Glutamatergic neuron (in vitro differentiated cells): ENCODE data around the gene HM13. TPM values are rescaled to one million over a fixed set of nuclear protein-coding genes. Genes with fewer than 3 reads are reported as not detected.
"Not testable (repeated sequence)": the region's sequence is repeated elsewhere in the genome, so short reads cannot be mapped to it uniquely, and the experiment has no call there.

Source experiments
- DNase-seq: peaks from one replicate; pipeline ENCODE4 v3.0.0; 2022
- H3K27ac Mint-ChIP-seq: one replicate; pipeline ENCODE4 v1.8.0; 2020; ENCODE audit warnings: mild to moderate bottlenecking, mixed read lengths, inconsistent platforms; ENCODE audit not compliant: unreplicated experiment
- H3K27me3 Mint-ChIP-seq: one replicate; pipeline ENCODE4 v1.8.0; 2020; ENCODE audit warnings: mild to moderate bottlenecking, moderate library complexity, mixed read lengths, inconsistent platforms; ENCODE audit not compliant: unreplicated experiment
- H3K36me3 Mint-ChIP-seq: one replicate; pipeline ENCODE4 v1.8.0; 2020; ENCODE audit warnings: mild to moderate bottlenecking, mixed read lengths, inconsistent platforms; ENCODE audit not compliant: unreplicated experiment
- H3K4me1 Mint-ChIP-seq: one replicate; pipeline ENCODE4 v1.8.0; 2020; ENCODE audit warnings: mild to moderate bottlenecking, low read depth, mixed read lengths, inconsistent platforms; ENCODE audit not compliant: unreplicated experiment
- H3K4me3 Mint-ChIP-seq: one replicate; pipeline ENCODE4 v1.8.0; 2020; ENCODE audit warnings: mild to moderate bottlenecking, mixed read lengths, inconsistent platforms; ENCODE audit not compliant: unreplicated experiment
- H3K9me3 Mint-ChIP-seq: one replicate; pipeline ENCODE4 v1.8.0; 2020; ENCODE audit warnings: mild to moderate bottlenecking, moderate library complexity, mixed read lengths, inconsistent platforms; ENCODE audit not compliant: unreplicated experiment
- CTCF ChIP-seq: fragments of 200-600 bp; sonication (generic); IDR thresholded peaks from one replicate; pipeline ENCODE4 v1.5.0; 2021; ENCODE audit not compliant: partially characterized antibody, unreplicated experiment
- long read RNA-seq: library from polyadenylated mRNA; unstranded; transcript quantifications from one replicate; pipeline ENCODE4 v2.0.0, GENCODE V29; 2020; ENCODE audit not compliant: unreplicated experiment
- total RNA-seq: library from RNA; stranded (reverse); fragmentation: NEBNext Ultra II Directional; extraction: Animal tissue kit (Norgen Biotek cat#: 25700); gene quantifications from one replicate; pipeline ENCODE4 v1.2.1, GENCODE V29; 2021; ENCODE audit not compliant: unreplicated experiment

Gene HM13, protein sequence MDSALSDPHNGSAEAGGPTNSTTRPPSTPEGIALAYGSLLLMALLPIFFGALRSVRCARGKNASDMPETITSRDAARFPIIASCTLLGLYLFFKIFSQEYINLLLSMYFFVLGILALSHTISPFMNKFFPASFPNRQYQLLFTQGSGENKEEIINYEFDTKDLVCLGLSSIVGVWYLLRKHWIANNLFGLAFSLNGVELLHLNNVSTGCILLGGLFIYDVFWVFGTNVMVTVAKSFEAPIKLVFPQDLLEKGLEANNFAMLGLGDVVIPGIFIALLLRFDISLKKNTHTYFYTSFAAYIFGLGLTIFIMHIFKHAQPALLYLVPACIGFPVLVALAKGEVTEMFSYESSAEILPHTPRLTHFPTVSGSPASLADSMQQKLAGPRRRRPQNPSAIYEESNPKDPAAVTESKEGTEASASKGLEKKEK
- 320 TPM for total RNA-seq
- long read RNA-seq, transcript HM13-201 (13 exons, 1,809 nt): minor isoform, 9 of 292 reads
- long read RNA-seq, transcript HM13-202 (12 exons, 1,606 nt): major isoform, 166 of 292 reads
- long read RNA-seq, transcript HM13-224 (3 exons, 3,932 nt): minor isoform, 9 of 292 reads
- long read RNA-seq, partial matches to known transcripts: 33 of 292 reads
- long read RNA-seq, other reads (novel, unspliced or antisense): 66 of 292 reads

- H3K27ac Mint-ChIP-seq: no peak within 1 kb of the TSS
- H3K4me3 Mint-ChIP-seq: peak within 1 kb of the TSS; percentile 80
- peaks cover 1% of the 10 kb centered on the region for H3K4me1 Mint-ChIP-seq
- H3K9me3 Mint-ChIP-seq: peaks cover 6% of the 10 kb centered on the region
- no peaks in the 10 kb centered on the region for H3K36me3 Mint-ChIP-seq
- peak; percentile 100 for TF ChIP-seq CTCF
- DNase-seq: peak; percentile 99
- no peaks in the 10 kb centered on the region for H3K27me3 Mint-ChIP-seq
These were observed at the start of gene HM13 for GRCh38 chr20:31514154-31515071. TSS of gene HM13 (plus strand) at chr20:31514442. CDS start at chr20:31514552, 110 bp downstream.

GRCh38 chr20:31470946-31471345 is 43.3 kb upstream of the HM13 start:
- DNase-seq: peak; percentile 60
- Mint-ChIP-seq H3K9me3 (peaks cover 14% of the 10 kb centered on the region), H3K27me3 (peaks cover 20% of the 10 kb centered on the region), H3K36me3 (peaks cover 24% of the 10 kb centered on the region)
- not testable (repeated sequence) for H3K27ac Mint-ChIP-seq, H3K4me1 Mint-ChIP-seq, H3K4me3 Mint-ChIP-seq

GRCh38 chr20:31472395-31473330 is 41.6 kb upstream of the HM13 start:
- TF ChIP-seq CTCF: no peak
- Mint-ChIP-seq H3K36me3 (peaks cover 24% of the 10 kb centered on the region), H3K27ac (peak overlapping the region; percentile 65), H3K4me3 (peak overlapping the region; percentile 43), H3K27me3 (peaks cover 27% of the 10 kb centered on the region), H3K9me3 (peaks cover 14% of the 10 kb centered on the region), H3K4me1 (peaks cover 8% of the 10 kb centered on the region)
- no peak for DNase-seq

DNA sequence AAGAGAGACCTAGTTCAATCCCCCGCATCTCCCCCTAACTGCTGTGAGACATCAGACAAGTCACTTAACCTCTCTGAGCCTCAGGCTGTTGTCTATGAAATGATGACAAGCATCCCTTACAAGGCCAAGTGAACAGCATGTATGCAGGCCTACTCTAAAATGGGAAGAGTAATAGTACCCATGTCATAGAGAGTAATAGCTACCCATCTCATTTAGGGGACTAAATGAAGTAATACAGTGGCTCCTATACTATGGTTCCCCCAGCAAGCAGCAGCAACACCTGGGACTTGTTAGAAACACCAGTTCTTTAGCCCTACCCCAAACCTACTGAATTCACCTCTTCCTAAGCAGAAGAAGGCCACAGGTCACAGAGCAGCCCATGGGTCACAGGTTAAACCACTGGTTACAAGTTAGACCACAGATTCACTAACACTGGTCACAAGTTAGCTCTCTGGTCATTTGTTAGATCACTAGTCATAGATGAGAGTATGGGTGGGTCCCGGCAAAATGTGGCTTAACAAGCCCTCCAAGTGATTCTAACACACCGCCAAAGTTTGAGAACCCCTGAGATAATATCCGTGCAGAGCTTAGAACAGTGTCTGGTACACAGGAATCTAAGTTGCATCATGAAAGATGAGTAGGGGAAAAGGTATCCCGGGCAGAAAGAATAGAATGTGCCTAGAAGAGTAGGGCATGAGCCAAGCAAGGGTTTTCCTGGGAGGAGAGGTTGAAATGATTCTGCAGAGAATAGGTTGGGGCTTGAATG is 40.7 kb upstream of the HM13 start:
- no peak for TF ChIP-seq CTCF
- Mint-ChIP-seq H3K9me3 (peaks cover 14% of the 10 kb centered on the region), H3K27ac (no peak overlapping the region), H3K4me3 (peak overlapping the region; percentile 3), H3K36me3 (peaks cover 19% of the 10 kb centered on the region), H3K4me1 (peaks cover 8% of the 10 kb centered on the region), H3K27me3 (peaks cover 30% of the 10 kb centered on the region)
- no peak for DNase-seq
